ENCODE data around the gene CD200.

DNA sequence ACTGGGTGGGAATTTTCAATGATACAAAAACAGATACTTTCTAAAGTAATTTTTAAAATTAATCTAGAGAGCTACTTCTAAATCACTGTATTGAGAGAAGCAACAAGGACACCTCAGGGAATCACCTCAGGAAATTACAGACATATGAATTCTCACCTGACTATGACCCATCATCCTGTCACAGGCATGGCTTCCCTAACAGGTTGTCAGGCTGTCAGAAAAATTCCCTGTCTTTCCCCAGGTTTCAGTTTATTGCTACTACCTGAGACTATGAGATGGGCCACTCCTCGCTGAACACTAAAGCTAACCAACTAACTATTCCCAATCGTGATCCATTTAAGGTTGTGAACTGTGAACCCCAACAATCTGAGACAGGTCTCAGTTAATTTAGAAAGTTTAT lies 66.1 kb downstream of the CD200 start:
- TF ChIP-seq TCF7 (CRISPR knock-in tag; IDR thresholded peaks at IDR 0.05; ENCODE audit: low read depth) = no peak
- TF ChIP-seq NR3C1 (CRISPR knock-in tag; conservative IDR thresholded peaks at IDR 0.05; ENCODE audit: low read depth) = no peak
- TF ChIP-seq, protein P1, sequence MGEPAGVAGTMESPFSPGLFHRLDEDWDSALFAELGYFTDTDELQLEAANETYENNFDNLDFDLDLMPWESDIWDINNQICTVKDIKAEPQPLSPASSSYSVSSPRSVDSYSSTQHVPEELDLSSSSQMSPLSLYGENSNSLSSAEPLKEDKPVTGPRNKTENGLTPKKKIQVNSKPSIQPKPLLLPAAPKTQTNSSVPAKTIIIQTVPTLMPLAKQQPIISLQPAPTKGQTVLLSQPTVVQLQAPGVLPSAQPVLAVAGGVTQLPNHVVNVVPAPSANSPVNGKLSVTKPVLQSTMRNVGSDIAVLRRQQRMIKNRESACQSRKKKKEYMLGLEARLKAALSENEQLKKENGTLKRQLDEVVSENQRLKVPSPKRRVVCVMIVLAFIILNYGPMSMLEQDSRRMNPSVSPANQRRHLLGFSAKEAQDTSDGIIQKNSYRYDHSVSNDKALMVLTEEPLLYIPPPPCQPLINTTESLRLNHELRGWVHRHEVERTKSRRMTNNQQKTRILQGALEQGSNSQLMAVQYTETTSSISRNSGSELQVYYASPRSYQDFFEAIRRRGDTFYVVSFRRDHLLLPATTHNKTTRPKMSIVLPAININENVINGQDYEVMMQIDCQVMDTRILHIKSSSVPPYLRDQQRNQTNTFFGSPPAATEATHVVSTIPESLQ (CRISPR knock-in tag; IDR thresholded peaks at IDR 0.05) = no peak
- TF ChIP-seq, protein P2, sequence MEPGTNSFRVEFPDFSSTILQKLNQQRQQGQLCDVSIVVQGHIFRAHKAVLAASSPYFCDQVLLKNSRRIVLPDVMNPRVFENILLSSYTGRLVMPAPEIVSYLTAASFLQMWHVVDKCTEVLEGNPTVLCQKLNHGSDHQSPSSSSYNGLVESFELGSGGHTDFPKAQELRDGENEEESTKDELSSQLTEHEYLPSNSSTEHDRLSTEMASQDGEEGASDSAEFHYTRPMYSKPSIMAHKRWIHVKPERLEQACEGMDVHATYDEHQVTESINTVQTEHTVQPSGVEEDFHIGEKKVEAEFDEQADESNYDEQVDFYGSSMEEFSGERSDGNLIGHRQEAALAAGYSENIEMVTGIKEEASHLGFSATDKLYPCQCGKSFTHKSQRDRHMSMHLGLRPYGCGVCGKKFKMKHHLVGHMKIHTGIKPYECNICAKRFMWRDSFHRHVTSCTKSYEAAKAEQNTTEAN (CRISPR knock-in tag; IDR thresholded peaks at IDR 0.05) = no peak
- no peak for TF ChIP-seq NR1H2 (CRISPR knock-in tag; IDR thresholded peaks at IDR 0.05)
- TF ChIP-seq, protein P3, sequence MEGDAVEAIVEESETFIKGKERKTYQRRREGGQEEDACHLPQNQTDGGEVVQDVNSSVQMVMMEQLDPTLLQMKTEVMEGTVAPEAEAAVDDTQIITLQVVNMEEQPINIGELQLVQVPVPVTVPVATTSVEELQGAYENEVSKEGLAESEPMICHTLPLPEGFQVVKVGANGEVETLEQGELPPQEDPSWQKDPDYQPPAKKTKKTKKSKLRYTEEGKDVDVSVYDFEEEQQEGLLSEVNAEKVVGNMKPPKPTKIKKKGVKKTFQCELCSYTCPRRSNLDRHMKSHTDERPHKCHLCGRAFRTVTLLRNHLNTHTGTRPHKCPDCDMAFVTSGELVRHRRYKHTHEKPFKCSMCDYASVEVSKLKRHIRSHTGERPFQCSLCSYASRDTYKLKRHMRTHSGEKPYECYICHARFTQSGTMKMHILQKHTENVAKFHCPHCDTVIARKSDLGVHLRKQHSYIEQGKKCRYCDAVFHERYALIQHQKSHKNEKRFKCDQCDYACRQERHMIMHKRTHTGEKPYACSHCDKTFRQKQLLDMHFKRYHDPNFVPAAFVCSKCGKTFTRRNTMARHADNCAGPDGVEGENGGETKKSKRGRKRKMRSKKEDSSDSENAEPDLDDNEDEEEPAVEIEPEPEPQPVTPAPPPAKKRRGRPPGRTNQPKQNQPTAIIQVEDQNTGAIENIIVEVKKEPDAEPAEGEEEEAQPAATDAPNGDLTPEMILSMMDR (IDR thresholded peaks at IDR 0.05) = no peak
- no peak for TF ChIP-seq CREM (CRISPR knock-in tag; IDR thresholded peaks at IDR 0.05)
- no peak for TF ChIP-seq CBFB (CRISPR knock-in tag; IDR thresholded peaks at IDR 0.05; ENCODE audit: low read depth)
- TF ChIP-seq NFATC4 (CRISPR knock-in tag; IDR thresholded peaks at IDR 0.05) = no peak
- no peak for TF ChIP-seq GABPB1 (CRISPR knock-in tag; IDR thresholded peaks at IDR 0.05)

All from WTC11 (cell line).